Suprapubic skin (tissue), 4 donors: ENCODE results near the gene COX17.

ENCODE experiments used
- EP300 ChIP-seq: sonication (generic); formaldehyde crosslinking; IDR thresholded peaks from one replicate; pipeline ENCODE4 v1.6.1; 2017; ENCODE audit warnings: antibody characterized with exemption
- POLR2AphosphoS5 ChIP-seq, 3 donors: sonication (generic); formaldehyde crosslinking; IDR thresholded peaks; one replicate each; pipeline ENCODE4 v1.6.1; 2017; ENCODE audit warnings: antibody characterized with exemption in 3 of 3
- TF ChIP-seq, protein P1 (sequence below), 2 donors: fragments of 200-600 bp in 1 of 2; fragments of 450-650 bp in 1 of 2; sonication (generic) in 1 of 2; IDR thresholded peaks; one replicate each; pipeline ENCODE4 v1.5.1; 2016 to 2019; ENCODE audit warnings: antibody characterized with exemption in 2 of 2, mild to moderate bottlenecking in 1 of 2, moderate library complexity in 1 of 2

DNA sequence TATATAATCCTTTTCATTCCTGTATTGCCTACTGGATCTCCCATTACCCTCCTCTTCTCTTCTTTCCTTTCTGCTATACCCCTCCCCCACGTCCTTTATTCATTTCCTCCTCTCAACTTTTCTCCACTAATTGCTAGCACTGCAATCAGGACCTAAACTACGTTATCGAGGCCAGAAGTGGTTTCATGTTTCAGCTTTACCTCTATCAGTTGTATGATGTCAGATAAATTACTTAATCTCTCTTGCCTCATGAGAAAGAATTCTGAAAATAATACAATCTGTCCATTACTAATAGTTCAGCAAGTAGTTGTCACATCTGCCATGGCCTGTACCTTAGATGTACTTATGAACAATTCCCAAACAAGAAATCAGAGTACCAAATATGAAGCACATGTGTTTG lies 27.4 kb downstream of the COX17 start:
- TF ChIP-seq POLR2AphosphoS5 (IDR thresholded peaks at IDR 0.05) (no peak), EP300 (no peak)
- TF ChIP-seq, protein P1, sequence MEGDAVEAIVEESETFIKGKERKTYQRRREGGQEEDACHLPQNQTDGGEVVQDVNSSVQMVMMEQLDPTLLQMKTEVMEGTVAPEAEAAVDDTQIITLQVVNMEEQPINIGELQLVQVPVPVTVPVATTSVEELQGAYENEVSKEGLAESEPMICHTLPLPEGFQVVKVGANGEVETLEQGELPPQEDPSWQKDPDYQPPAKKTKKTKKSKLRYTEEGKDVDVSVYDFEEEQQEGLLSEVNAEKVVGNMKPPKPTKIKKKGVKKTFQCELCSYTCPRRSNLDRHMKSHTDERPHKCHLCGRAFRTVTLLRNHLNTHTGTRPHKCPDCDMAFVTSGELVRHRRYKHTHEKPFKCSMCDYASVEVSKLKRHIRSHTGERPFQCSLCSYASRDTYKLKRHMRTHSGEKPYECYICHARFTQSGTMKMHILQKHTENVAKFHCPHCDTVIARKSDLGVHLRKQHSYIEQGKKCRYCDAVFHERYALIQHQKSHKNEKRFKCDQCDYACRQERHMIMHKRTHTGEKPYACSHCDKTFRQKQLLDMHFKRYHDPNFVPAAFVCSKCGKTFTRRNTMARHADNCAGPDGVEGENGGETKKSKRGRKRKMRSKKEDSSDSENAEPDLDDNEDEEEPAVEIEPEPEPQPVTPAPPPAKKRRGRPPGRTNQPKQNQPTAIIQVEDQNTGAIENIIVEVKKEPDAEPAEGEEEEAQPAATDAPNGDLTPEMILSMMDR (IDR thresholded peaks at IDR 0.05), result no peak
